NCI-H1048 (cell line): ENCODE measurements around the gene HK2.
"Not testable (repeated sequence)": the region's sequence is repeated elsewhere in the genome, so short reads cannot be mapped to it uniquely, and the experiment has no call there.

Experiments
- DNase-seq: peaks from one replicate; lab custom pipeline; 2025; lab: John Stamatoyannopoulos, UW

Gene HK2

DNA sequence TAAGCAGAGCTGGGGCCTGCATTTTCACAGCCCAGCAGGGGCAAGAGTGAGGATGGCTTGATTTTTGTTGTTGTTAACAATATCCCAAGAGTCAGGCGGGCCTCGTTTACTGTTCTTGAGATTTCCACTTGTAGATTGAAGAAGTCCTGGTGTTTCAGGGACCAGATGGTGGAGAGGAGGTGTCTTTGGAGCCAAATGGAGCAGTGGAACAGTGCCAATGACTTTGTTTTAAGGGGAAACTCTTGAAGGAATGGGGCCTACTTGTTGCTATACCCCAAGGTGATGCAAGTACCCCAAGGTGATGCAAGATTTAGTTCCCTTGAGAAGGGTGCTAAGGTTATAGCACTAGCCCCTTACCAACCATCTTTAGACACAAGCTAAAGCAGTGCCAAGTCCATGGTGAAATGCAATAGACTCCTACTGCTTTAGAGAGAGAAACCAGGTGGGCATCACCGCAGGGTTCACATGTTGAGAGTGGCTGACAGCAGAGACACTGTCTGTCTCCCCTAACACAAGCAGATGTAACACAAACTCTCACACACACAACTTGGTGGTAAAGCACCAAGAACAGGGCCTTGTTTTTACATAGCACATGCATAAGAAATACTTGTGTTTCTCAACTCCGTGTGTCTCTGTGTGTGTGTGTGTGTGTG is 44.0 kb downstream of the HK2 start:
- DNase-seq, result no peak

DNA sequence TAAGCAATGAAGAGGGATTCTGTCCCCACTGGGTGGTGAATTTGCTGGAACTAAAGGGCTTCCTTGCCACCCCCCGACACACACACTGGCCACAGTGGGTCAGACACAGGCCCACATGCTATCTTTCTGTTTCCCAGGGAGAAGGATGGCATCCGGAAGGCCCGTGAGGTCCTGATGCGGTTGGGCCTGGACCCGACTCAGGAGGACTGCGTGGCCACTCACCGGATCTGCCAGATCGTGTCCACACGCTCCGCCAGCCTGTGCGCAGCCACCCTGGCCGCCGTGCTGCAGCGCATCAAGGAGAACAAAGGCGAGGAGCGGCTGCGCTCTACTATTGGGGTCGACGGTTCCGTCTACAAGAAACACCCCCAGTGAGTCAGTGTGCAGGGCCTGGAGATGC is 44.6 kb downstream of the HK2 start:
- no peak for DNase-seq

DNA sequence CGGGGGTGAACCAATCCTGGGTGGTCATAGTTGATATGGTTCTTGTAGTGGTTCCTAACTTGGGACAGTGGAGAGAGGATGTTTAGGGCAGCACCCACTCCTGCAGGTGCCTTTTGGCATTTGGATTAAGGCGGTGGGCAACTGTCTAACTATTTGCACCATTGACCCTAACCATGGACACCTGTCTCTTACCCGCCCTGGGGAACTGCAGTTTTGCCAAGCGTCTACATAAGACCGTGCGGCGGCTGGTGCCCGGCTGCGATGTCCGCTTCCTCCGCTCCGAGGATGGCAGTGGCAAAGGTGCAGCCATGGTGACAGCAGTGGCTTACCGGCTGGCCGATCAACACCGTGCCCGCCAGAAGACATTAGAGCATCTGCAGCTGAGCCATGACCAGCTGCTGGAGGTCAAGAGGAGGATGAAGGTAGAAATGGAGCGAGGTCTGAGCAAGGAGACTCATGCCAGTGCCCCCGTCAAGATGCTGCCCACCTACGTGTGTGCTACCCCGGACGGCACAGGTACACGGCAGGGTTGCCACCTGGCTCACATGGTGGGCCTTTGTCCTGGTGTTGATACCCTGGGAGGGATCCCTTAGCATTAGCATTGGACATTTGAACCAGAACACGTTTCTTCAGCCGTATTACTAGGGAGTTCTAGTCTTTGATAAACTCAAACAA is 46.3 kb downstream of the HK2 start:
- no peak for DNase-seq

DNA sequence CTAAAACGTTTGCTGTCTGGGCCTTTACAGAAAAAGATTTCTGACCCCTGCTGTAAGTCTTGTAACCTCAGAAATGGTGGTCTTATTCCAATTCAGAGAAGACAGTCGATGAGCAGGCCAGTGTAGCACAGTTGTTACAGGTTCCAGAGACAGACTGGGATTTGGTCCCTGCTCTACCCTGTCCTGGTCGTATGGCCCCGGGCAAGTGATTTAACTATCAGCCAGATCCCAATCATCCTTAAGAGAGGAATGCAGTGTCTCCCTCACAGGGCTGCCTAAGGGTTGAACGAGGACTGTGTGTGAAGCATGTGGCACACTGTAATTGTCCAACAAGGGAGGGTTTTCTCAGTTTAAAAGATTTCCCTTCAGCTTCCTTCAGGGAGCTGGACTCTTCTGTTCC is 47.2 kb downstream of the HK2 start:
- no peak for DNase-seq

DNA sequence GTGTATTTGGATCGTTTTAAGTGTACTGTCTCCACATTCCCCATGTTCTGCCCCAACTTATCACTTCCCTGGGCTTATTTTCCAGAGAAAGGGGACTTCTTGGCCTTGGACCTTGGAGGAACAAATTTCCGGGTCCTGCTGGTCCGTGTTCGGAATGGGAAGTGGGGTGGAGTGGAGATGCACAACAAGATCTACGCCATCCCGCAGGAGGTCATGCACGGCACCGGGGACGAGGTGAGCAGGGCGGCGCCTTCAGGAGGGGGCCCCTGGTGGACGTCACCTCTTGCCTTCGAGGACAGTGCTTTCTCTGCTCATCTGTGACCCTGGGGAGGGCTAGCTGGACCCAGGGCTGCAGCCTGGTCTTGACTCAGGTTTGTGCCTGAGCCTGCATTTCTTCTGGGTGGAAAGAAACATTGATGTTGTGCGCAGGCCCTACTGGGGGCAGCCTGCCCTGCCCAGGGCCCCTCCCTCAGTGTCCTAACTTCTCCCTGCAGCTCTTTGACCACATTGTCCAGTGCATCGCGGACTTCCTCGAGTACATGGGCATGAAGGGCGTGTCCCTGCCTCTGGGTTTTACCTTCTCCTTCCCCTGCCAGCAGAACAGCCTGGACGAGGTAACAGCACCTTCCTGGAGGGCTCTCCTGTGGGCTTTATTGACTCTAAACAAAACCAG is 47.8 kb downstream of the HK2 start:
- DNase-seq, result no peak

DNA sequence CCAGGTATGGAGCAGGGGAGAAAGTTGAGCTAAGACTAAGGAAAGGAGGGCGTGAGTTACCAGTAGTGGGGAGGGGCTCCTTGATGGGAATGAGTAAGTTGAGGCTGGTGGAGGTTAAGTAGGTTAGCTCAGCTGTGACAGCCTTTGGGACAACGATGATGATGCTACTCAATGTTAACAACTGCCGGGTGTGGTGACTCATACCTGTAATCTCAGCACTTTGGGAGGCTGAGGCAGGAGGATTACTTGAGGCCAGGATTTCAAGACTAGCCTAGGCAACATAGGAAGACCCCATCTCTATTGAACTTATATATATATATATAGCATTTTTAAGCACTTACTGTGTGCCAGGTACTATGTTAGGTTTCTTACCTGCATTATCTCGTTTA is 48.4 kb downstream of the HK2 start:
- DNase-seq, result no peak

DNA sequence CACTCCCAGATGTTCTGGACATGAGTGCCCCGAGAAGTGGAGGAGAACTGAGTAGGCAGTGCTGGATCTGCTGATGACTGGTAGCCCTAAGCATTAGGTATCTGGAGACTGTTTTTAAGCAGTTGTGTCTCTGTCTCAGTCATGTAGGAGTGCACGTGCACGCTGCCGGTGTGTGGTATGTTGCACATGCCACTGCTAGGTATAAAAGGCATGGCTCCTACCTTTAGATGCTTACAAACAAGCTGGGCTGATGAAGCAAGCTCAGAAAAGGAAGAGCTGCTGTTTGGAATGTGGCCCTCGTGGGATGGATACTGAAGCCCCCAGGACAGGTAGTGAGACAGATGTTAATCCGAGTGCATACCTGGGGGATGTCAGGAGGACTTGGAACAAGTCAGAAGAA is 49.1 kb downstream of the HK2 start:
- no peak for DNase-seq

DNA sequence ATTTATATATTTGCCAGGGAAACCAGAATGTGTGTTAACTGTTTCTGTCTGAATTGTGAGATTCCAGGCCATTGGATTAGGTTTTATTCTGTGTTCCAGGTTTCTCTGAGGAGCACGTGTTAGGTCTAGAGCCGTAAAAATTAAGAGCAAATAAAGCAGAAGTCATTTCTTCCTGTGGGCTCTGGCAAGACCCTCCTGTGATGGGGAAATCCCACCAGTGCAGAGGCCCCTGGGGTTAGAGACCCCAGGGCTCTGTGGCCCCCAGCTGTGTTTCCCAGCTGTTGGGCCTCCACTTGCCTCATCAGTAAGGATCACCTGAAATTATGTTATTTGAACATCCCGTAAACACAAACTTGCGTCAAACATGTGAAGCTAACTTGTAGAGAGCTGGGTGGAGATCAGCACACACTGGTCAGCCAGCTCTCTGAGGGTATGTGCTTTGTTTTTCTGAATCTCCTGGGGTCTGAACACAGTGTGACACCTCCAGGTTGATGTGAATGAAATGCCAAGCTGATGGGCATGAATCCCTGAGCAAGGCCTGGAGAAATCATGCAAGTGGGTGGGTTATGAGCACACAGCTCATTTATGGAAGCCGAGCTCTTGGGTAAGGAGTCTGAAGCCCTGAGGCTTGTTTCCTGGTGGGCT is 50.3 kb downstream of the HK2 start:
- no peak for DNase-seq

DNA sequence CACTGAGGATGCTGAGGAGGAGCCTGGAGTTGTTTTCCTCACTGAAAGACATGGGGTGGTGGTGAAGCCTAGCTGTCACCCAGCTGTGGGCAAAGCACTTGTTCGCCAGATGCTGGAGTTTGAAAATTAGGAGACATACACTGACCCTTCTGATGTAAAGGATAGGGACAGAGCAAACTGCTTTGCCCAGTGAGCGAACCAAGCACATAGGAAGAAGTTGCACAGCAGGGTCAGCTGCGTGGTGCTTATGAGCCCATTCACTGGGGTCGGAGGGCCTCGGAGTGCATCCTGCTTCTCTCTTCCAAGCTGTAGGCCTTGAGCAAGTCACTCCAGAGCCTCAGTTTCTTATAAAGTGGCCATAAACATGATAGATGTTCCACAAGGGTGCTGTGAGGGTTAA is 50.9 kb downstream of the HK2 start:
- no peak for DNase-seq

DNA sequence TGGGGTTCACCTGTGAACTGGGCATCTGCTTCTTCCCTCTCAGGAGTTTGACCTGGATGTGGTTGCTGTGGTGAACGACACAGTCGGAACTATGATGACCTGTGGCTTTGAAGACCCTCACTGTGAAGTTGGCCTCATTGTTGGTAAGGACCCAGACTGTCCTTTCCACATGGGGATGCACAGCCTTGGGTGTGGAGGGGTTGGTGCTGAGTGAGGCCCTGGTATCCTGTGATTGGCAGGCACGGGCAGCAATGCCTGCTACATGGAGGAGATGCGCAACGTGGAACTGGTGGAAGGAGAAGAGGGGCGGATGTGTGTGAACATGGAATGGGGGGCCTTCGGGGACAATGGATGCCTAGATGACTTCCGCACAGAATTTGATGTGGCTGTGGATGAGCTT is 52.3 kb downstream of the HK2 start:
- DNase-seq, result no peak

DNA sequence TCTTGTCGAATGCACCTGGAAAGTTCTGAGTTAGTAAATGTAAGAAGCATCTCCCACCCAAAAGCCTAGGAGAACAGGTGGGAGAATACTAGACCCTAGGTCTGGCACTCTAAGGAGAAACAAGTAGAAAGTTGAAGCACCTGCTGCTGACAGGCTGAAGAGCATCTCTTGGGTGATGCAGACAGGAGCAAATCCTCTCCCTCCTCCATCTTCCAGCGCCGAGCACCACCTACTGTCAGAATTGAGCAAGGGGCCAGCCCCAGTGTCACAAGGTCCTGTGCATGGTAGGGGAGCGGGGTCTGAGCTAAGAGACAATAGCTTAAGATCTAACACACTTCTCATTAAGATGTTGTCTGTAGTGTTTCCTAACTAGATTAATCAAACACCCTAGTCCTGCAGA is 52.9 kb downstream of the HK2 start:
- DNase-seq, result no peak

DNA sequence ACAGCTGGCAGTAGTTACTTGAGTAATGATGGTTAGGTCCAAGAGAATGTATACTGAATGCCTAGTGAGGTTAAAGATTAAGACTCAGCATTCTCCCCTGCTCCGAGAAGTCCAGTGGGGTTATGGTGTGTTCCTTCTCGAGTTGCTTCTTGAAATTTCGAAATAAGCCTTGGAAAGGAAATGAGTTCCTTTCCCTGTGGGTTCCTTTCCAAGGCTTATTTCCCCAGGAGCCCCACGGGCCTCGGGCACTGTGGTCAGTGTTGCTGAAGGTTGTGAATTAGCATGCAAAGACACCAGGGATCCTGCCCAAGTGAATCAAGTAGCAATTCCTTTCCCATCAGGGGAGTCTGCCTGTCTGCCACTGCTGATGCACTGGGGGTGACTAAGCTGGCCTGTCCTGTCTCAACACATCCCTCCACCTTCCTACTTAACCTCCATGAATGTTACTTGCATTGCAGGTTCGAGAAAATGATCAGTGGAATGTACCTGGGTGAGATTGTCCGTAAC is 53.6 kb downstream of the HK2 start:
- no peak for DNase-seq

DNA sequence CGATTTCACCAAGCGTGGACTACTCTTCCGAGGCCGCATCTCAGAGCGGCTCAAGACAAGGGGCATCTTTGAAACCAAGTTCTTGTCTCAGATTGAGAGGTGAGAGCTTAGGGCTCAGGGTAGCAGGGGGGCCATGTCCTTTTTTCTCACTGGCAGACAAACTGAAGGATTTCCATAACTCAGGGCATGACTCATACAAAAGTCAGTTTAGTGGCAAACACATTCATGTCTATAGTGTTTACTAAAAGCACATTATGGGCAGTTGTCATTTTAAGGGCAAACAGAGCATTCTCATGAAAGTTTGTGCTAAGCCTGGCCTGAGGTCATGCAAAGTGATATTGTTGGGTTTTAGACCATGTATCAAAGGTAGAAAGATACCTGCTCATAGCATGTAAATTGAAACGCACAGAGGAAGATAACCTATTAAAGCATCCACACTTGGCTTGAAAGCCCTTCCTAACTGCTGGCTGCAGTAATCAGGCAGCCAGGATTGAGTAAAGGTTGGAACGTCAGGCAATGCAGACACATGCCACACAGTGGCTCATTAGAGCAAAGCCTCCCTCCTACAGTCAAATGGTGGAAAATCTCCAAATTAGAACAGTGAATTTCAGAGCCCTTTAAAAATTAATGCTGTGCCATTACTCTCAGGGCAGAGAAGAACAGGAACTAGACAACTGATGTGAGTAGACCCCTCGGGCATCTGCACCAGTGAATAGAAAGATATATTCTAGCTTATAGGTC is 54.2 kb downstream of the HK2 start:
- DNase-seq, result no peak

DNA sequence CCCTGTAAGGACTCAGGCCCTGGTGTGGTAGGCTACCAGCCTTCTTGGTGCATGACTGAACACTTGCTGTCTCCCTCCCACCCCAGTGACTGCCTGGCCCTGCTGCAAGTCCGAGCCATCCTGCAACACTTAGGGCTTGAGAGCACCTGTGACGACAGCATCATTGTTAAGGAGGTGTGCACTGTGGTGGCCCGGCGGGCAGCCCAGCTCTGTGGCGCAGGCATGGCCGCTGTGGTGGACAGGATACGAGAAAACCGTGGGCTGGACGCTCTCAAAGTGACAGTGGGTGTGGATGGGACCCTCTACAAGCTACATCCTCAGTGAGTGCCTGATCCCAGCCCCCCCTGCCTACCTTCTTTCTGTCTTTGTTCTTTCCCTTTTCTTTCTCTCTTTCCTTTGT is 55.2 kb downstream of the HK2 start:
- no peak for DNase-seq

DNA sequence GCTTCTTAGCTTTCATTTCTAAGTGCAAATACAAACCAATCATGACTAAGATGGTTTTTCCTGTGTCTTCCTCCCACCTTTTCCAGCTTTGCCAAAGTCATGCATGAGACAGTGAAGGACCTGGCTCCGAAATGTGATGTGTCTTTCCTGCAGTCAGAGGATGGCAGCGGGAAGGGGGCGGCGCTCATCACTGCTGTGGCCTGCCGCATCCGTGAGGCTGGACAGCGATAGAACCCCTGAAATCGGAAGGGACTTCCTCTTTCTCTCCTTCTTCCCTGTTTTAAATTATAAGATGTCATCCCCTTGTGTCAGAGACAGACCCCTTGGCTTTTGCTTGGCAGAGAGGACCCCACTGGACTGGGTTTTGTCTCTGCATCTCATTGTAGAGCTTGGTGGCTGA is 56.8 kb downstream of the HK2 start:
- no peak for DNase-seq

DNA sequence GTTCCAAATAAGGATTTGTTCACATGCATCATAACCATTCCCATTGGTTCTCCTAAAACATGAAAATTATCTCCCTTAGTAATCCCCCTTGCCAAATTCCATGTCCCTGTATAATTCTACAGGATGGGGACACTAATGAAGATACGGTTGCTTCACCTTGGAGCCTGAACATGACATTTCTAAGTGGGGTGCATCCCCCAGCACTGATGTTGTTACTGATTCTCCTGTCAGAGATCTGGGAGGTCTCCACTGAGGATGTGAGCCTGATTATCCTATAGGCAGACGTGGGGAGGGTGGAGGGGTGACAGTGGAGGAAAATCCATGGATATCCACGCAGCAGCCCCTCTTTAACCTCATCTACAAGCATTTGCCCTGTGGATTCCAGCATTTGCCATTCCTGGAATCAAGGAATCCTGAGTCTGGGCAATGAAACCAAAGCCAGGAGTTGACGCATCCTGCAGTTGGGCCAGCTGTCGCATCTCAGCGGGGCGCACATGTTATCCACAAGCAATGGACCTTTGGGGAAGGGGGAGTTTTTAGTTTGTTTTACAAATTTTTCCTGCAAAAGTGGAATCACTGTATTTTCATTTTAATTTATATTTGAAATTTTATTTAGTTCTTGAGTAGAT is 57.3 kb downstream of the HK2 start:
- DNase-seq, result no peak

DNA sequence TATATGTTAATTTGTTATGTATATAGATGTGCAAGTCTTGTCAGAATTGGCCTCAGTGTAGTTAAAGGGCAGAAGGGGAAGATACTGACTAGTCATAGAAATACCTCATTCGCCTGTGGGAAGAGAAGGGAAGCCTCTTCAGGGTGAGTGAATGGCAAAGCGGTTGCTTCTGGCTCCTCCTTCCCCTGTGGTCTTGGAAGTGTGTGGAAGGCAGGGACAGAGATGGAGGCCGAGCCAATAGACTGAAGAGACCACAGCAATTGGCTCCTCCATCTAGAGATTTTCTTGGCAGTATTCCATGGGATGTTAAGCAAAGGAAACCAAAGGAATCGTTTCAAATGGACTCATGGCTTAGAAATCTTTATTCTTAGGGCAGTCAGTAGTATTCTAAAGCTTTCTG is 57.9 kb downstream of the HK2 start:
- not testable (repeated sequence) for DNase-seq

DNA sequence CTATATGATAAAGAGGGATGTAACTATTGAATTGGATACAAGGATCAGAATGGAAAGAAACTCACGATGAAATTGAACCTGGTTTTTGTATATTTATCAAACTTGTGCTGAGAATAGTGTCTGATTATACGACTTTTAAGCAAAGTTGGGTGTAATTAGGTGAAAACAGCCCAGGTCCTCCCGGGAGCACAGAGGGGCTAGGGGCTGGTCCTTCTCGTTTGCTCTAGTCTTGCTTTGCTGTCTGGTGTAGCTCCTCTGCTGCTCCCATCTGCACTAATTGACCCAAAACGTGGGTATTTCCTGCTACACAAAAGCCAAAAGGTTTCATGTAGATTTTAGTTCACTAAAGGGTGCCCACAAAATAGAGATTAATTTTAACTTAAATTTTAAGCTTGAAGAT is 58.7 kb downstream of the HK2 start:
- no peak for DNase-seq

DNA sequence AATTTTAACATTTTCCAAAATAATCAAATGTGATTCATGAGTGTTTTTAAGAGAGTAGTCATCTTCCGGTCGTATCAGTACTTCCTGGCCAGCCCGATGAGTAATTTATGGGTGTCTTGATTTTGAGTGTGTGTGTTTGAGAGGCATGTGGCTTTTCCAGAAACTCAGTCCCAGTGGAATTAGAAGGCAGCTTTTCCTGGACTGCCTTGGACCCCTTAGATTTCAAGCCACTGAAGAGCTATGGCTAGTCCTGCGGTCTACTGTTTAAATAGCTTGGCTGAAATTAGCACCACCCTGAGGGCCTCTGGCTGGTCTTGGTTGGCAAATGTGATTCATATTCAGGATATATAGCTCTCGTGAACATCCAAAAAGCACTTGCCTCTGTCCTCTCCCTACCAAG is 59.4 kb downstream of the HK2 start:
- DNase-seq, result no peak

DNA sequence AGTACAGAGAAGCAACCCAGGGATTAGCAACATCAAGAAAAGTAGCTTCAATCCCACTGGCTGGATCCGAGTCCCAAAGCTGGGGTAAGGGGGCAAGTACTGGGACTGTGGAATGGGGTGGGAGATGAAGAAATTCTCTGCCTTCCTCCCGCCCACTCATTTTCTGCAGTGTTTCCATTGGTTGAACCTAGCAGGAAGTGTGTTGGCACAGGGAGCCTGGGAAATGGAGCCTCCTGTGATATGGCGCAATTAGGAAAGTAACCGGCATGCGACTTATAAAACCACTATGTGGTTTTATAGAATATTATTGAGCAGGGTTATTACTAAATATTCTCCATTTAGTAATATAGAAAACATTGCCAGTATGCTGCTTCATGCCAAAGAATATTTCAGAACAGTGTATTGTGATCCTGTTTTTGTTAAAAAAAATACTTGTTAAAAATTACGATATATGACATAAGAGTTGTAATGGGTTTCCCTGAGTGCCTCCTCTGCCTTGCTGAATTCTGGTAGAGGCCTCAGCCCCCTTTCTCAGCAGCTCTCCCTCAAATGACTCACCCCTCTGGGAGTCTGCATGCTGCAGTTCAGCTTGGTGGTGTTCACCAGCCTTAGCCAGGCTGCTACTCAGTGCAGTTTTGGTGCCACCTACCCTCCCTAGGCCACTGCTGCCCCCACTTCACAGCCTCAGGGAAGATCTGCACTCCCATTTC is 60.5 kb downstream of the HK2 start:
- DNase-seq, result no peak

DNA sequence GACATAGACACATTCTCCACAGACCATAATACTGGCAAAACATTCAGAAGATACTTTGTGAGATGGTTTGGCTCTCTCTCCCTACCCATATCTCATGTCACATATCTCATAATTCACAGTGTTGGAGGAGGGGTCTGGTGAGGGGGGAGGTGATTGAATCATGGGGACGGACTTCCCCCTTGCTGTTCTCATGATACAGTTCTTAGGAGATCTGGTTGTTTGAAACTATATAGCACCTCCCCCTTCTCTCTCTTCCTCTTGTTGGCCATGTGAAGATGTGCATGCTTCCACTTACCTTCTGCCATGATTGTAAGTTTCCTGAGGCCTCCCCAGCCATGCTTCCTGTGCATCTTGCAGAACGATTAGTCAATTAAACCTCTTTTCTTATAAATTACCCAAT is 61.1 kb downstream of the HK2 start:
- DNase-seq, result no peak
